ENCODE data around the gene CTTNBP2NL.
"Not testable (repeated sequence)": the region's sequence is repeated elsewhere in the genome, so short reads cannot be mapped to it uniquely, and the experiment has no call there.

Gene CTTNBP2NL

DNA sequence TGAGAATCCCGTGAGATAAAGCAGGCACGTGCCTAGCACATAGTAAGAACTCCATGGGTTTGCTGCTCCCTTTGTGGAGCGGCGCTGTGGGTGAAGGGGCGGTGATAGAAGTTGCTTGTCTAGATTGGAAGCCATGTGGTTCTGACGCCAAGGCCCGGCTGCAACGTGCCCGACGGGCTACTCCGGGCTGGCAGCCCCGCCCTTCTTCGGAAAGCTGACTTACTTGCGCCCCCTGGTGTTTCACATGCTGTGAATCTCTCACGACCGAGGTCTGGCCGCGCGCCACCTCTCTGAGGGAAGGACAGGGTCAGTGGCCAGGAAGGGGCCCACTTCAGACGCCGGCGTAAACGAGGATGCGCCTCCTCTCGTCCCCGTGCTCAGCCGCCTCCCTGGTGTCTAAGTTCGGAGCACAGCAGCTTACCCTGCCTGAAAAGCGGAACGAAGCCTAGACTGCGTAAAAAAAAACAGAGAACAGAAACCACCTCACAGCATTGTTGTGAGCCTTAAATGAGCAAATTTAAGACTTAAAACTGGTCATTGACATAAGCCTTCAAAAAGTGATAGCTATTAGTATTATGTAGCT is 70.2 kb downstream of the CTTNBP2NL start:
- DNase-seq: peak; percentile 85

- DNase-seq: not testable (repeated sequence)
Measured at GRCh38 chr1:112470324-112470723, 74.3 kb downstream of the CTTNBP2NL start.

DNA sequence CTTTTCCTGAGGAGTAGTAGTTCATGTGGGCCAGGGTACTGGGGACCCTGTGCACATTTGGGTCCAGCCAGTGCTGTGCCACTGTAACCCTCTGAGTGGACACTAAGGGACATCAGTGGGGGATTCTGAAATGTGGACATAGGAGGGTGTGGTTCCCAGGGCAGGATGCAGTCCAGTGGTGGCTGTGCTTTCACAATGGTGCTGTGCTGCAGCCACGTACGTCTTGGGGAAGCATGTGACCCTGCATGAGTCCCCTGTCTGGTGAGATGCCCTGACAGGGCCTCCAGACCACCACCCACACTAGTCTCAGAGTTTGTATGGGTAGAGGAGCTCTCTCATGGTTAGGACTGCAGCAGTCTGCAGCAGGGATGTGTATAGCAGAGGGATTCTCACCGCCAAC is 75.0 kb downstream of the CTTNBP2NL start:
- no peak for DNase-seq

GRCh38 chr1:112472142-112472541 is 76.1 kb downstream of the CTTNBP2NL start:
- no peak for DNase-seq

GRCh38 chr1:112477550-112477949 is 81.5 kb downstream of the CTTNBP2NL start:
- no peak for DNase-seq

- DNase-seq: no peak
Measured at GRCh38 chr1:112478314-112478713, 82.3 kb downstream of the CTTNBP2NL start.

- not testable (repeated sequence) for DNase-seq
Measured at GRCh38 chr1:112486063-112486462, 90.0 kb downstream of the CTTNBP2NL start.

- DNase-seq: not testable (repeated sequence)
Measured at GRCh38 chr1:112487686-112488085, 91.7 kb downstream of the CTTNBP2NL start.

DNA sequence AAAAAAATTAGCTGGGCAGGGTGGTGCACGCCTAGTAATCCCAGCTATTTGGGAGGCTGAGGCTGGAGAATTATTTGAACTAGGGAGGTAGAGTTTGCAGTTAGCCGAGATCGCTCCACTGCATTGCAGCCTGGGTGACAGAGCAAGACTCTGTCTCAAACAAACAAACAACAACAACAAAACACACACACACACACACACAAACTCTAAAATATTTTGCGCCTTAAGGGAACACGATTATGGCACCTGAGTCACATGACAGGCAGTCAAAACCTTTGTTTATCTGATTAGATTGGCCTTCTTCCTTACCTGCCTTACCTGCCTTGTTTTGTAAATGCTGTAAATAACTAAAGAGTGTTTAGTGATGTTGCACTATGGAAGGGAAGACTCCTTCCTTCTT is 92.1 kb downstream of the CTTNBP2NL start:
- DNase-seq: no peak

DNA sequence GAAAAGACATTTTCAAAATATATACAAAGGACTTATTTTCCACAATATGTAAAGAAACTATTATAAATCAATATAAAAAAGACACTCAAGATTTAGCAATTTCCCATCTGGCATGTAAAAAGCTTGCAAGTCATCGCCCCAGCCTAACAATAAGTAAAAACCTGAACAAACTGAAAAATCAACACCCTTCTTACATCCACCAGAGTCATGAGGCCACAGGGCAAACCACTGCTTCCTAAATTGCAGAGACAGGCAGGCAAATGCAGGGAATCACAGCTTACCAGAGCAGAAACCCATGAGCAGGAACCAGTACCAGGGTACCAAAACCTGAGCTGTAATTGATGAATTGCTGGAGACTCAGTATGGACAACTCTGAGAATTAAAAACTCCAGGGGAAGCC is 96.1 kb downstream of the CTTNBP2NL start:
- no peak for DNase-seq

DNA sequence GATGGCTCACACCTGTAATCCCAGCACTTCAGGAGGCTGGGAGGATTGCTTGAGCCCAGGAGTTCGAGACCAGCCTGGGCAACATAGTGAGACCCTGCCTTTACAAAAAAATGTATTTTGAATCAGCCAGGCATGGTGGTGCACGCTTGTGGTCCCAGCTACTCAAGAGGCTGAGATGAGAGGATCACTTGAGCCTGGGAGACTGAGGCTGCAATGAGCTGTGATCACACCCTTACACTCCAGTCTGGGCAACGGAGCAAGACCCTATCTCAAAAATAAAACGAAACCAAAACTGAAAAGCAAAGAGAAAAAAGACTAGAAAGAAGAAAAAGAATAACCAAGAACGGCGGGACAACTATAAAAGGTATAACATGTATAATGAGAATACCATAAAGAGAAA is 97.3 kb downstream of the CTTNBP2NL start:
- DNase-seq: no peak

DNA sequence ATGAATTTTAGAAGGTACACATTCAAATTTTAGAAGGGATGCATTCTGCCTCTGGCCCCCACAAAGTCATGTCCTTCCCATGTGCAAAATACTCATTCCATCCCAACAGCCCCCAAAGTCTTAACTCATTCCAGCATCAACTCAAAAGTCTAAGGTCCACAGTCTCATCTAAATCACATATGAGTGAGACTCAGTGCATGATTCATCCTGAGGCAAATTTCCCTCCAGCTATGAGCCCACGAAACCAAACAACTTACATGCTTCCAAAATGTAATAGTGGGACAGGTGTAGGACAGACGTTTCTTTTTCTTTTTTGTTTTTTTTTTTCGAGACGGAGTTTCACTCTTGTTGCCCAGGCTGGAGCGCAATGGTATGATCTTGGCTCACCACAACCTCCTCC is 100.3 kb downstream of the CTTNBP2NL start:
- no peak for DNase-seq

DNA sequence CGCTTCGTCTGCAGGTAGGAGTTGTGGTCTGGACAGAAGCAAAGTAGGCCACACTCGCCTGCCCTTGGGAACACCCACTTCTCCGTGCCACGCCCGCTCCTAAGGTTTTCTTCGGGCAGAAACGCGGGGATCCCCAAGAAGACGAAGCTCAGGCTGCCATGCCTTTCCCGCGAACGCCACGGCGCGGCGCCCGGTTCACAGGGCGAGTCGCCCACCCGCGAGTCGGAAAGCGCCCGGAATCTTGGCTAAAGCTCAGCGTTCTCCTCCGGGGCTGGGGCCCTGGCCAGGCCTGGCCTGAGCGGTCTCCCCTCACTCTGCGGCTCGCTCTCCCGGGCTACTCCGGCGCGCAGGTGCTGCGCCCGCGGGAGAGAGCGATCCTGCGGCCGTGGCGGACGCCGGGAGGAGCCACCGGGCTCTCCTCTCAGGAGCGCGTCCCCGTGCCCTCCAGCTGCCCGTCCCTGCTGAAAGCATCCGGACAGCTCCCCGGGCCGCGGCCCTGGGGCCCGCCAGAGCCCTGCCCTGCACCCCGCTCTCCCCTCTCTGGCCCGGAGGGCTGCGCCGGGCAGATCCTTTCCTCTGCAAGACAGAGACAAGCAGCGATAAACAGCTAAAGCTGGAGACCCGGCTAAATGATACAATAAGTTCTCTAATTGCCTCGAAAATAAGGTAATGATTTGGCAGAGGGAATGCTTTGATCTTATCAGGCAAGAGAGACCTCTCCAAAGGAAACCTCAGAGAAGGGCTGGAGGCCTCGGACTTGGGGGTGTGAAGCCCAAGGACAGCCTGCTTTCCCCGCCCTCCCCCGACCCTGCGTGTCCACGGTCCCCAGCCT is 106.0 kb downstream of the CTTNBP2NL start:
- peak; percentile 37 for DNase-seq

GRCh38 chr1:112502826-112503225 is 106.8 kb downstream of the CTTNBP2NL start:
- DNase-seq: no peak

GRCh38 chr1:112504001-112504660 is 108.1 kb downstream of the CTTNBP2NL start:
- no peak for DNase-seq

DNA sequence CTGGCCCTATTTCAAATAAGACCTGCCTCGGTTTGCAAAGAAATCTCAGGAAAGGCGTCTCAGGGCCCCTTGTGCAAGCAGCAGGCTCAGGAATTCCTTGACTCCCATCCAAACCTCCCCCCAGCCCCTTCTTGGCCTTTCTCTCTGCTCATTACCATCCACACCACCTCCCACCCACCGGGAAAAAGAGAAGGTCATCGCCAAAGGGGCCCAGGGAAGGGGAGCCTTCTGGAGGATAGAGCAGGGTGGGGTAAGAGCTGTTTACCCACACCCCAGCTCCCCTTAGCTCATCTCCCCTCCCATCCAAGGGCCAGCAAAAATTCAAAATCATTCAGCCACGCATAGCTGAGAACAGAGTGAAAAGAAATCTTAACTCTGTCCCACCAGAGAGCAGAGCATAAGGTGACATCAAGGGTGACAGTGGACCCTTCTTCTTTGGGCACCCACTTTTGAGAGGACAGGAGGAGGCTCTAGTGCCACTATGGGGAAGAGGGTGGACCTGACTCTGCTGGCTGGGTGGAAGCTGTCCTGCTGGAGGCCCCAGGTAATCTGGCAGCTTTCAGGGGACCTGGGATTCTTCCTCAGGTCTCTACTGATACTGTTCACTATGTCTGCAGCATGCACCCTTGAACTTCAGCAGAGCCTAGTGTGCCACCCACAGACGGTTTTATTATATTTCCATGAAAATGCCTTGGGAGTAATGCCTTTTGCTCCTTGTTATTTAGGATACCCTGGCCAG is 108.8 kb downstream of the CTTNBP2NL start:
- no peak for DNase-seq

DNA sequence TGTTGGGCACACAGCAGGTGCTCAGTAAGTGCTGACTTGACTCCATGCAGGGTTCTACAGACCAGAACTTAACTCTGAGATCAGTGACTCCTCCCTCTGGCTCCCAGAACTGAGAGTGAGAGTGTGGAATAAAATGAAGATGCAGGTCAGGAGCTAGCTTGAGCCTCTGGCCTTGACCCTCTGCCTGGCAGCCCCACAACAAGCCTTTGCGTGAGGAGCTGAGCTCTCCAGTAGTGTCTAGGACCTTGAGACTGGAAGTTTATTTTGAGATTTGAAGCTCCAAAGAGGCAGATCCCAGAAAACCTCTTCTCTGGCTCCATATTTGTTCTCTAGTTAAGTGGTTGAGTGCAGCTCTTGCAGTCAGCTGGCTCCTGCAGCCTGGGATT is 109.4 kb downstream of the CTTNBP2NL start:
- no peak for DNase-seq

- DNase-seq: no peak
Measured at GRCh38 chr1:112505878-112506277, 109.9 kb downstream of the CTTNBP2NL start.

- no peak for DNase-seq
Measured at GRCh38 chr1:112506306-112506705, 110.3 kb downstream of the CTTNBP2NL start.

DNA sequence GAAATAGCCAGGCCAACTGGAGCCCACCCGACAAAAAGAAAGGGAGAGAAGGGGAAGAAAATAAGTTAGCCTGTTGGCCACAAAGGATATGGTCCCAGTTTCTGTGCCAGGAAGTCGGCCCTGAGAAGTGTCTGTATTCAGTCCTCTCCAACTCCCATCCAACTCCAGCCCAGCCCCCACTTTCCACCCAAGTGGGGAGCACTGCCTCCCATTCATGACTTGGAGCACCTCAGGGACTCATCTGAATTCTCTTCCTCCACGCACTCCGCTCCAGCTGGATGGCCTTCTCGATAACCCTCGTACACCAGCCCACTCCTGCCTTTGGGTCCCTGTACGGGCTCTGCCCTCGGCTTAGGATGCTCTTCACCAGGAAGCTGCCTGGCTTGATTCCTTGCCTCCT is 110.7 kb downstream of the CTTNBP2NL start:
- DNase-seq: no peak

GRCh38 chr1:112507336-112507735 is 111.3 kb downstream of the CTTNBP2NL start:
- DNase-seq: no peak

DNA sequence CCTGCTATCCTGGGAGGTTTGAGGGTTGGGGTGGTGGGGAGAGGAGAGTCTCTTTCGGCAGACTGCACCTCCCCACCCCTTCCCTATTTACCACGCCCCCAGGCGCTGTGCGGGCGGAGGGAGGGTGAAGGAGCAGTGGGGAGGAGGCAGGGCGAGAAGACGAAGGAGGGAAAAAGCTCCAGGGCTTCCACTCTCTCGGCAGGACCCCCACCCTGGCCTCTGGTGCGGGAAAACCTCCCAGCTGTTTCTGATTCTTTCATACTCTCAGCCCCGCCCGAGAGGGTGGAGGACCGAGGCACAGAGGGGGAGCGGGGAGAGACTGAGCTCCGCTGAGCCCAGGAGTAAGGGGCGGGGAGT is 111.9 kb downstream of the CTTNBP2NL start:
- peak; percentile 32 for DNase-seq

- peak; percentile 15 for DNase-seq
Measured at GRCh38 chr1:112508278-112509004, 112.4 kb downstream of the CTTNBP2NL start, which contains the start of gene WNT2B. Gene WNT2B, plus strand, starts transcription at chr1:112508965. Its CDS starts 298 bp downstream, at chr1:112509263.

Data from activated T-cell treated with anti-CD3 and anti-CD28 coated beads for 4 hours (primary cell).